K562 (cell line): ENCODE data around the gene PARD3B. TPM values are rescaled to one million over a fixed set of nuclear protein-coding genes. Genes with fewer than 3 reads are reported as not detected.

ENCODE experiments used
- ATAC-seq: fragments of 200-7000 bp; cut with Tn5 transposase; 3 replicates; pipeline ENCODE4 v1.9.1; 2020; ENCODE audit warnings: moderate library complexity
- BruUV-seq: library from RNA; stranded (reverse); fragments of 400-500 nt; replicated peaks from 2 replicates; lab custom pipeline; 2021; lab: Mats Ljungman, UMichigan
- CTCF ChIA-PET: fragments of 300-600 bp; formaldehyde crosslinking; extraction: SDS; loops from one replicate; lab custom pipeline; 2021; ENCODE audit warnings: low intra/inter-chr PET ratio; lab: Yijun Ruan, JAX
- POLR2A ChIA-PET: fragments of 300-600, 350-650 bp; sonication (Branson Sonifier 250); formaldehyde crosslinking; extraction: SDS; loops from one replicate; lab custom pipeline; 2021; ENCODE audit warnings: antibody characterized with exemption, inconsistent platforms; lab: Yijun Ruan, JAX
- DNase-seq, 4 experiments: peaks; one replicate each; pipeline versions ENCODE4 v3.0.0 to v3.0.0-alpha.2; 2011 to 2018; ENCODE audit warnings: low spot score in 3 of 4, mixed read lengths in 3 of 4; ENCODE audit errors: extremely low read depth in 1 of 4
- FAIRE-seq: peaks from 2 replicates; lab custom pipeline; 2011; peaks lifted over from hg19 to GRCh38; lab: Jason Lieb, UNC
- H2AFZ ChIP-seq: 2 replicates; pipeline ENCODE4 v1.6.0; 2011; ENCODE audit warnings: low read depth, low read length, control low read depth, inconsistent platforms
- H3K27ac ChIP-seq: fragments of 200-600 bp; 3 replicates; pipeline ENCODE4 v1.8.0; 2011; ENCODE audit warnings: low read depth, mild to moderate bottlenecking, control low read depth, inconsistent platforms, low read length, moderate library complexity, mixed read lengths; ENCODE audit errors: extremely low read depth
- H3K27me3 ChIP-seq, 2 experiments: fragments of 300-600 bp in 1 of 2; 2 replicates in 1 of 2; 3 replicates in 1 of 2; pipeline versions ENCODE4 v1.6.0 to v1.8.0; 2011; ENCODE audit warnings: inconsistent platforms in 2 of 2, low read length in 2 of 2, mild to moderate bottlenecking in 1 of 2, mixed read lengths in 1 of 2, moderate library complexity in 1 of 2; ENCODE audit not compliant: control insufficient read depth in 2 of 2, insufficient read depth in 2 of 2
- H3K36me3 ChIP-seq: fragments of 300-600 bp; 3 replicates; pipeline ENCODE4 v1.8.0; 2011; ENCODE audit warnings: mild to moderate bottlenecking, low read length, inconsistent platforms; ENCODE audit not compliant: control insufficient read depth, insufficient read depth
- H3K4me1 ChIP-seq, 2 experiments: fragments of 200-600 bp in 1 of 2; replicated peaks in 1 of 2; 2 replicates in 1 of 2; 3 replicates in 1 of 2; pipeline versions ENCODE4 v1.5.1 to v1.8.0; 2011; ENCODE audit warnings: inconsistent platforms in 2 of 2, low read length in 2 of 2, mild to moderate bottlenecking in 1 of 2, mixed read lengths in 1 of 2, moderate library complexity in 1 of 2; ENCODE audit not compliant: control insufficient read depth in 2 of 2, insufficient read depth in 2 of 2
- H3K4me2 ChIP-seq: 2 replicates; pipeline ENCODE4 v1.6.1; 2011; ENCODE audit warnings: low read length, control low read depth, inconsistent platforms, mixed read lengths; ENCODE audit not compliant: insufficient read depth
- H3K4me3 ChIP-seq: fragments of 200-600 bp; sonication (generic), shearing (Covaris generic); 2 replicates; pipeline ENCODE4 v1.5.1; 2016; ENCODE audit warnings: control low read depth, inconsistent platforms
- H3K79me2 ChIP-seq: fragments of 200-600 bp; 3 replicates; pipeline ENCODE4 v1.8.0; 2011; ENCODE audit warnings: low read length, inconsistent platforms; ENCODE audit not compliant: control insufficient read depth, insufficient read depth
- H3K9ac ChIP-seq, 2 experiments: 2 replicates each; pipeline versions ENCODE4 v1.6.0 to v1.6.1; 2011; ENCODE audit warnings: low read depth in 2 of 2, low read length in 2 of 2, control low read depth in 1 of 2, inconsistent platforms in 1 of 2, mild to moderate bottlenecking in 1 of 2, mixed read lengths in 1 of 2; ENCODE audit not compliant: insufficient read depth in 1 of 2
- H3K9me1 ChIP-seq: one replicate; pipeline ENCODE4 v1.6.0; 2011; ENCODE audit warnings: inconsistent platforms, mild to moderate bottlenecking, low read length, moderate library complexity; ENCODE audit not compliant: control insufficient read depth, insufficient read depth
- H3K9me3 ChIP-seq: replicated peaks from 2 replicates; pipeline ENCODE4 v1.5.1; 2011; ENCODE audit warnings: low read depth, low read length, inconsistent platforms; ENCODE audit not compliant: control insufficient read depth, insufficient read depth
- H4K20me1 ChIP-seq: replicated peaks from 2 replicates; pipeline ENCODE4 v1.6.1; 2011; ENCODE audit warnings: low read length, inconsistent platforms, mixed read lengths; ENCODE audit not compliant: control insufficient read depth, insufficient read depth
- CBX5 ChIP-seq: IDR thresholded peaks from 2 replicates; pipeline ENCODE4 v1.6.1; 2014; ENCODE audit warnings: low read depth, borderline replicate concordance
- DNMT1 ChIP-seq: fragments of 450-650 bp; IDR thresholded peaks from 2 replicates; pipeline ENCODE4 v1.6.1; 2016; ENCODE audit warnings: antibody characterized with exemption, mild to moderate bottlenecking
- E2F4 ChIP-seq: sonication (generic); formaldehyde crosslinking; IDR thresholded peaks from 2 replicates; pipeline ENCODE4 v1.8.0; 2022; ENCODE audit warnings: mild to moderate bottlenecking, low read depth, missing genetic modification reagents
- FOXA1 ChIP-seq: fragments of 450-650 bp; IDR thresholded peaks from 2 replicates; pipeline ENCODE4 v1.6.1; 2016; ENCODE audit warnings: mild to moderate bottlenecking, borderline replicate concordance
- KDM1A ChIP-seq, 2 experiments: fragments of 450-650 bp; IDR thresholded peaks; 2 replicates each; pipeline ENCODE4 v1.6.1; 2016; ENCODE audit warnings: mild to moderate bottlenecking in 2 of 2
- MXD1 ChIP-seq: fragments of 250-450 bp; sonication (Bioruptor Pico); IDR thresholded peaks from 2 replicates; pipeline ENCODE4 v1.8.0; 2021; ENCODE audit warnings: borderline replicate concordance, mild to moderate bottlenecking, moderate library complexity; ENCODE audit not compliant: poor library complexity, severe bottlenecking
- MXI1 ChIP-seq: IDR thresholded peaks from 2 replicates; pipeline ENCODE4 v1.6.1; 2011; ENCODE audit warnings: low read depth, mild to moderate bottlenecking, improper control_type of control experiment, low read length
- NR0B1 ChIP-seq: fragments of 450-650 bp; IDR thresholded peaks from one replicate; pipeline ENCODE4 v1.6.1; 2018; ENCODE audit warnings: mild to moderate bottlenecking, moderate library complexity; ENCODE audit not compliant: partially characterized antibody
- PHF20 ChIP-seq: fragments of 450-650 bp; IDR thresholded peaks from 2 replicates; pipeline ENCODE4 v1.6.1; 2018; ENCODE audit not compliant: partially characterized antibody
- RUNX1 ChIP-seq: sonication (generic); IDR thresholded peaks from 2 replicates; pipeline ENCODE4 v1.6.1; 2016; ENCODE audit warnings: antibody characterized with exemption, low read depth
- SMARCB1 ChIP-seq: IDR thresholded peaks from 2 replicates; pipeline ENCODE4 v1.6.1; 2011; ENCODE audit warnings: improper control_type of control experiment, low read depth; ENCODE audit not compliant: insufficient read length
- TARDBP ChIP-seq: fragments of 450-650 bp; IDR thresholded peaks from 2 replicates; pipeline ENCODE4 v1.6.1; 2016
- ZBTB33 ChIP-seq: sonication (generic); formaldehyde crosslinking; IDR thresholded peaks from 2 replicates; pipeline ENCODE4 v1.8.1; 2023; ENCODE audit warnings: mild to moderate bottlenecking, missing genetic modification reagents
- ZC3H8 ChIP-seq: fragments of 450-650 bp; IDR thresholded peaks from 2 replicates; pipeline ENCODE4 v1.6.1; 2017
- ZNF175 ChIP-seq: fragments of 200-800 bp; sonication (Bioruptor generic); IDR thresholded peaks from 2 replicates; pipeline ENCODE4 v1.6.1; 2016; ENCODE audit warnings: low read depth, mild to moderate bottlenecking, missing genetic modification characterization, missing compliant biosample characterization
- ZNF3 ChIP-seq: fragments of 250-450 bp; sonication (Bioruptor Pico); IDR thresholded peaks from 2 replicates; pipeline ENCODE4 v1.5.0; 2021; ENCODE audit warnings: mild to moderate bottlenecking, moderate library complexity
- ZNF445 ChIP-seq: fragments of 250-450 bp; sonication (Bioruptor Pico); IDR thresholded peaks from 2 replicates; pipeline ENCODE4 v1.4.0; 2020; ENCODE audit warnings: low read depth, mild to moderate bottlenecking, moderate library complexity
- ZNF551 ChIP-seq: fragments of 250-450 bp; sonication (Bioruptor Pico); IDR thresholded peaks from 2 replicates; pipeline ENCODE4 v1.5.0; 2021; ENCODE audit warnings: mild to moderate bottlenecking, moderate library complexity
- ZNF780A ChIP-seq: fragments of 250-450 bp; sonication (Bioruptor Pico); IDR thresholded peaks from 2 replicates; pipeline ENCODE4 v1.5.0; 2021; ENCODE audit warnings: mild to moderate bottlenecking
- WGBS: fragments of 100-300 bp; shearing (Covaris generic); methylation state at CpG from one replicate; pipeline ENCODE4 v1.1.6; 2016; ENCODE audit warnings: low coverage, mixed read lengths; ENCODE audit not compliant: insufficient coverage; ENCODE audit errors: missing lambda C conversion rate; 5-methylcytosine and 5-hydroxymethylcytosine counted together
- in situ Hi-C: fragments of 300-500 bp; cut with MboI; formaldehyde crosslinking; loops from 4 replicates; pipeline ENCODE4 v1.15.0; 2018; ENCODE audit warnings: inconsistent platforms, mixed read lengths
- intact Hi-C: fragments of 100-400 bp; cut with micrococcal nuclease; formaldehyde crosslinking; loops from 2 replicates; pipeline ENCODE4 v1.14.2; 2022
- polyA plus RNA-seq, 8 experiments: library from polyadenylated mRNA; depleted of rRNA in 4 of 8; stranded (reverse) in 5 of 8; unstranded in 3 of 8; fragments of >200 nt; fragmentation: Nextera tagmentation in 2 of 8; fragmentation: Illumina TruSeq in 1 of 8; extraction: Ambion mirVana in 2 of 8; extraction: Trizol in 1 of 8; gene quantifications; 2 replicates each; pipeline versions ENCODE4 v1.2.1 to v1.2.3, GENCODE V29; 2011 to 2014; ENCODE audit warnings: inconsistent platforms in 1 of 8, missing spikeins in 1 of 8
- total RNA-seq, 7 experiments: library from RNA; depleted of rRNA in 6 of 7; stranded (reverse); fragments of >200 nt in 6 of 7; fragmentation: Illumina TruSeq in 2 of 7; extraction: Trizol in 2 of 7; gene quantifications; 2 replicates each; pipeline versions ENCODE4 v1.2.1 to v1.2.3, GENCODE V29; 2011 to 2021; ENCODE audit warnings: low replicate concordance in 1 of 7

Gene PARD3B
- total and polyA plus RNA-seq, 9 of the 15 experiments (the other 6 are each of a cell fraction or from before 2014, with no cell fraction given), result 0.15 to 3.0 (median 1.1) TPM

GRCh38 chr2:205383601-205384000 lies 838.3 kb downstream of the PARD3B start (continued):
- TF ChIP-seq MXD1 (CRISPR knock-in tag) (no peak), ZNF780A (CRISPR knock-in tag) (no peak), MXI1 (no peak), E2F4 (CRISPR knock-in tag) (no peak), SMARCB1 (no peak), DNMT1 (no peak), ZC3H8 (no peak), KDM1A (IDR thresholded peaks at IDR 0.05) (no peak), ZNF551 (CRISPR knock-in tag) (no peak)

GRCh38 chr2:205386109-205386508 lies 840.8 kb downstream of the PARD3B start:
- no peak overlapping the region for H2AFZ ChIP-seq
- in situ Hi-C loops (no loop called here), intact Hi-C loops (no loop called here)
- no peaks in the 10 kb centered on the region for H3K79me2 ChIP-seq
- H3K4me3 ChIP-seq, result no peak overlapping the region
- no TSS peak for BruUV-seq
- no peaks in the 10 kb centered on the region for H3K4me1 ChIP-seq
- no peaks in the 10 kb centered on the region for H3K27me3 ChIP-seq
- H3K4me2 ChIP-seq, result no peak overlapping the region
- no peaks in the 10 kb centered on the region for H4K20me1 ChIP-seq
- H3K9ac ChIP-seq, result no peak overlapping the region
- ChIA-PET POLR2A (no interaction called here), CTCF (no interaction called here)
- ATAC-seq, result no peak
- no peaks in the 10 kb centered on the region for H3K9me1 ChIP-seq
- no peak for FAIRE-seq
- 6% methylated on average over 2 of the region's 3 CpGs for WGBS
- no peak overlapping the region for H3K27ac ChIP-seq
- H3K36me3 ChIP-seq, result no peaks in the 10 kb centered on the region
- H3K9me3 ChIP-seq, result no peaks in the 10 kb centered on the region
- DNase-seq, result no peak
- TF ChIP-seq ZNF551 (CRISPR knock-in tag), result no peak
- TF ChIP-seq TARDBP, result no peak
- no peak for TF ChIP-seq RUNX1
- no peak for TF ChIP-seq NR0B1
- TF ChIP-seq CBX5, result no peak
- no peak for TF ChIP-seq ZNF3 (CRISPR knock-in tag)
- TF ChIP-seq PHF20, result no peak
- TF ChIP-seq ZNF175, result no peak
- TF ChIP-seq FOXA1, result no peak
- no peak for TF ChIP-seq ZNF445
- no peak for TF ChIP-seq ZBTB33
